ENCODE data around the gene ARHGAP44.

DNA sequence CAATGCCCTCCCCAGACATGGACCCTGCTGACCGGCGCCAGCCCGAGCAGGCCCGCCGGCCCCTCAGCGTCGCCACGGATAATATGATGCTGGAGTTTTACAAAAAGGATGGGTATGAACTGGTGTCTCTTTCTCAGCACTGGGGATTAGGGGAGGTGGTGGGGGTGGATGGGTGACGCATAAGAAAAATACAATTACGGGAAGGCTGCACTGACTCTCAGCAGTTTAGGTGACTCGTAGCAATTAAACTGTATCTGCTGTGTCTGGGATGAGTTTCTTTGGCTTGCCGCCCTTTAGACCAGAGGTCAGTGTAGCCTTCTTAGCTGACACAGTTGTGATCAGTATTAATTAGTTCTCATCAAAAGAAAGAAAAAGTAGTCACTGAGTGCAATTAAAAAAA lies 169.5 kb downstream of the ARHGAP44 start:
- TF ChIP-seq NRF1 (conservative IDR thresholded peaks at IDR 0.05 in 1 of 2, IDR thresholded peaks at IDR 0.05 in 1 of 2) (no peak), HMGXB4 (CRISPR knock-in tag; IDR thresholded peaks at IDR 0.05) (no peak)

All from K562 (cell line).